ENCODE data around the gene DUSP3.

DUSP3 gene

DNA sequence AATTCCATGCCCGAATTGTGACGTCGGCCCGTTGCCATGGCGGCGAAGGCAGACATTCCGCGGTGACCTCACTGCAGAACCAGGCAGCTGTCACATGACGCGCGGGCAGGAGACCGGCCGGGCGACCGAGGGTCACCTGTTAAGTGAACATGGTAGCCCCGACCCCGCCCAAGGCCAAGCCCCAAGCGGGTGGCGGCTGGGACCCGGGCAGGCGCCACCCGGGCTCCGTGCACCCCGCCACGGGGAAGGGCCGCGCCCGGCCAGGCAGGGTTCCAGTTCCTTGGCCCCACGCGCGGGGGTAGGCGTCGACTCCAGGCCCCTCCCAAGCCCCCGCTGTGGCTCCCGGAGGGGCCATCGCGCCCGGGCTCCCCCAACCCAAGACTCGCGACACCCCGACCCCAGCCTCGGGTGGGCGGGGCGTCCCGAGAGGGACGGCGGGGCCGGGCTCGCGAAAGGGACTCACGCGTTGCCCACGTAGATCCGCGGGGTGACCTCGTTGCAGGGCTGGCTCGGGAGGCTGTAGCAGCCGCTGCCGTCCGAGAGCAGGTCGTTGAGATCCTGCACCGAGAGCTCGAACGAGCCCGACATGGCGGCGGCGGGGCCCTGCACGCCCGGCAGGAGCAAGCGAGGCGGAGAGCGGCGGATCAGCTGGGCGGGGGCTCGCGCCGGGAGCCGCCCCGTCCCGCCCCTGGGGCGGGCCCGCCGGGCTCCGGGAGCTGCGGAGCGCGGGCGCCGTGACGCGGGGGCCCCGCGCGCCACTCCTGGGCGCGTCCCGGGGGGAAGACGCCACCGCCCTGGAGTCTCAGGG, at the start of gene DUSP3:
DUSP3 (minus strand) TSS at position 641 of the 808 bp plus-strand sequence; CDS start at position 588, 53 bp downstream.
- no peak for TF ChIP-seq CTCF (conservative IDR thresholded peaks at IDR 0.05; ENCODE audit: low read length)
- H3K4me3 ChIP-seq (ENCODE audit: low read length): peak within 1 kb of the TSS; percentile 90
- peak; percentile 92 for DNase-seq (ENCODE audit: low read depth)

DNA sequence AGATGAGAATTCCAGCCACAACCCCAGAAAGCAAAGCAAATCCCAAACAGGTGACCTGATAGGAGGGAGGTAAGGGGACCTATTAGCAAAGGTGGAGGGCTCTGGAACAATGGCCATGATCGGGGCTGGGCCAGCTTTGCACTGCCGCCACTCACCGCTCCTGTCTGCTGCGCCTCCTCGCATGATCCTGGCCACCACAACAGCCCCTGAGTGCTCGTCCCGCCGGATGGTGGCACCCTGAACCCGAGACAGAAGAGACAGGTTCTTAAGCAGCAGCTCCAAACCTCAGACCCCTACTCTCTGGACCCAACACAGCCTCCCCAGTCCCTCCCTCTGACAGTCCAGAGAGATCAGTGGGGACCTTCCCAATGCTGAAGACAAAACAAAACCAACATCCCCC, 48.8 kb upstream of the DUSP3 start:
- no peak for DNase-seq (ENCODE audit: low read depth)
- no peak overlapping the region for H3K4me3 ChIP-seq (ENCODE audit: low read length)
- no peak for TF ChIP-seq CTCF (conservative IDR thresholded peaks at IDR 0.05; ENCODE audit: low read length)

DNA sequence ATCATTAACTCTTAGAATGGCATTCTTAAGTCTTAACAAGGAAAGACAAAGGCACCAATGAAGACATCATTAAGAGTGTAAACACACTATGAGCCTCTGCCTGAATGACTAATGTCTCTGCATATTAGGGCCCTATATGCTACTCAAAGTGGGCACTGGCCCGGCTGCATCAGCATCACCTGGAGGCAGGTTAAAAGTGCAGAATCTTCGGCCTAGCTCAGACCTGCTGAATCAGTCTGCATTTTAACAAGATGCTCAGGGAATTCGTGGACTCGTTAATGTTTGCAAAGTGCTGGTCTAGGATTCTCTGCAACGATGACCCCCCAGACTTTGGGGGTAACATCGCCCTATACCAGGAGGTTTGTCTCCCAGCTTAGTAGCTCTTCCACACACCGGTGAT, 47.4 kb upstream of the DUSP3 start:
- DNase-seq (ENCODE audit: low read depth): no peak
- H3K4me3 ChIP-seq (ENCODE audit: low read length): no peak overlapping the region
- no peak for TF ChIP-seq CTCF (conservative IDR thresholded peaks at IDR 0.05; ENCODE audit: low read length)

DNA sequence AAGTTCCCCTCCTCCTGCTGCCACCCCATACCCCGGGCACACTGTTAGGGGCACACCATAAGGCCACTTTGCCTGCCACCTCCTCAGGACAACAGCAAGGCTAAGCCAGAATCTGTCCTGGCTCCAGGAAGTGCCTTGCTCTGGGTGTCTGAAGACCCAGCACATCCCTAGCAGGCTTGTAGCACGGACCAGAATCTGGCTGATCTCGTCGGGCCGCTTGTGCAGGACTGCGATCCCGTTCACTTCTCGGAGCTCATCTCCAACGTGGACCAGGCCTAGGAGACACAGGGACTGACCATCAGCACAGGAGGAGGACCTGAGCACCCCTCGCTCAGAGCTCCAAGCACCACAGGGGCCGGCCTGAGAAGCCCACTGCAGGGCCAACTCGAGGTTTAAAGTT, 46.8 kb upstream of the DUSP3 start:
- no peak overlapping the region for H3K4me3 ChIP-seq (ENCODE audit: low read length)
- TF ChIP-seq CTCF (conservative IDR thresholded peaks at IDR 0.05; ENCODE audit: low read length): no peak

DNA sequence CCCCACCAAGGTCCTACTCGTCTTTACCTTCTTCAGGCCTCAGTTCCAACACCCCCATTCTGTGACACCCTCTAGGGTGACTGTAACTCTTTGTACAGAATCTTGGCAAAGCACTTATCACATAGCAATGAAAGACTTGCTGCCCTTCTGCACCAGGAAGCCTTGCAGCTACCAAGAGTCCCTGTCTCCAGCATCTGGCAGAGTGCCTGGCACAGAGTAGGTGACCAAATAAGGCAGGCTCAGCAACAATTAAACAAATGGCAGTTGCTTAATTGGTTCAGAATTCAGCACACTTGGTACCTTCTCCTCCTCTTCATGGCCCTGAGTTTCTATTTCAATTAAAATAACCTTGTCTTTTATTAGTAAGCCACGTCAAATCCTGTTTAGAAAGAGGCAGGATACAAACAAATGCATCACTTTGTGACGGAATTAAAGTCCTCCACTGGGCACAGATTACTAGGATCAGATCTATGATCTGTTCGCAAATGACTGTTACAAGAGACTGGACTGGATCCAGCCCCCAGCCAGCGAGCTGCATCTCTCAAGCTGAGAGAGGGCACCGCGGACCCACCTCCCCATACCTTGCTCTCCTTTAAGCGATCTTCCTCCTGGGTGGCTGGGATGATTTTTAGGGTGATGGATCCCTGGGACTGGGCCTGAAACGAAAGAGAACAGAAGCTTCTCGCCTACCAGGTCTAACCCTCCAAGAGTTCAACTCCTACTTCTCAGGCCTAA, 44.7 kb upstream of the DUSP3 start:
- DNase-seq (ENCODE audit: low read depth): no peak
- no peak overlapping the region for H3K4me3 ChIP-seq (ENCODE audit: low read length)
- TF ChIP-seq CTCF (conservative IDR thresholded peaks at IDR 0.05; ENCODE audit: low read length): no peak

More for the DNA sequence above, 46.8 kb upstream of the DUSP3 start:
- no peak for DNase-seq (ENCODE audit: low read depth)

DNA sequence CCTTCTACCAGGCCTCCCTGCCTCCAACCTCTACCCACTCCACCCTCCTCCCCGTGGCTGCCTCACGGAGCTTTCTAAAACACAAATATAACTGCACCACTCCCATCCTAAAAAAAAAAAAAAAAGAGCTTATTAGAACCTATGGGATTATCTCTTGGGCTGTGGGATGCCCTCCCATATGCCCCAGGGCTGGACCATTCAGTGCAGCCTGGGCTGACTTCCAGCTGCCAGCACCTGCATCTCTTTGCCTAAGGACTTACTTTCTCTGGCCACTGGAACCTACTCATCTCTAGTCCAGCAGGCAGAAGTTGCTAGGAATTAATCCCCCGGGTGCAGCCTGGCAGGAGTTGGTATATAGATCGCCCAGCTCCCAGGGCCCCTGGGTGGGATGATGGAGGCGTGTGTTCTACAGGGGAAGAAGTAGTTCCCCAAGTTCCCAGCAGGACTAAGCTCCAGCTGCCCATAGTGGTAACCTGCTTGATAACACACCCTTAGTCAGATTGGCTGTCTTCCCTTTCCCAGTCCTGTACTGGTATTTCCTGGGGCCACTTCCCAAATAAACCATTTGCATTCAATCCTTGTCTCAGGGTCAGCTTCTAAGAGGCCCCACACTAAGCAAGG, 43.9 kb upstream of the DUSP3 start:
- DNase-seq (ENCODE audit: low read depth): no peak
- no peak overlapping the region for H3K4me3 ChIP-seq (ENCODE audit: low read length)
- no peak for TF ChIP-seq CTCF (conservative IDR thresholded peaks at IDR 0.05; ENCODE audit: low read length)
